Body of pancreas (tissue), 4 donors: ENCODE data around the gene RFESD.

Experiments
- CTCF ChIP-seq, 7 experiments: fragments of 450-650 bp in 4 of 7; fragments of 200-600 bp in 3 of 7; sonication (generic) in 3 of 7; IDR thresholded peaks; one replicate each; pipeline ENCODE4 v1.5.1; 2016 to 2019; ENCODE audit warnings: antibody characterized with exemption in 7 of 7
- POLR2A ChIP-seq, 3 donors: fragments of 450-650 bp; IDR thresholded peaks; one replicate each; pipeline ENCODE4 v1.6.1; 2016; ENCODE audit warnings: antibody characterized with exemption in 3 of 3, mild to moderate bottlenecking in 2 of 3

GRCh38 chr5:95669985-95670384, 23.4 kb downstream of the RFESD start:
- TF ChIP-seq CTCF (IDR thresholded peaks at IDR 0.05) (no peak), POLR2A (IDR thresholded peaks at IDR 0.05) (no peak)
